Measurements from ENCODE around the gene IQGAP2.

- TF ChIP-seq YY1 (IDR thresholded peaks at IDR 0.05; ENCODE audit: insufficient read depth, insufficient read length) (no peak), SUZ12 (IDR thresholded peaks at IDR 0.05; ENCODE audit: extremely low read depth, insufficient read depth, insufficient read length) (no peak)
Observed at GRCh38 chr5:76433261-76433660, 30.2 kb downstream of the IQGAP2 start.
